OCI-LY1 (cell line): Measurements from ENCODE around the gene HOXD3.

Source experiments
- H2AFZ ChIP-seq: fragments of 200-600 bp; sonication (generic), shearing (Covaris generic); 2 replicates; pipeline ENCODE4 v1.6.0; 2014; ENCODE audit warnings: antibody characterized with exemption, mild to moderate bottlenecking, low read length
- H3F3A ChIP-seq: fragments of 200-600 bp; sonication (generic), shearing (Covaris generic); 2 replicates; pipeline ENCODE4 v1.6.0; 2014; ENCODE audit warnings: mild to moderate bottlenecking, antibody characterized with exemption, low read length, moderate library complexity; ENCODE audit not compliant: insufficient read depth
- H3K27ac ChIP-seq: fragments of 200-600 bp; sonication (generic); 2 replicates; pipeline ENCODE4 v1.5.1; 2014; ENCODE audit warnings: low read length, mixed run types, mild to moderate bottlenecking, low read depth; ENCODE audit not compliant: poor library complexity, severe bottlenecking
- H3K27me3 ChIP-seq: fragments of 200-600 bp; sonication (generic); 2 replicates; pipeline ENCODE4 v1.6.0; 2014; ENCODE audit warnings: antibody characterized with exemption, mild to moderate bottlenecking, low read length, moderate library complexity; ENCODE audit not compliant: insufficient read depth
- H3K36me3 ChIP-seq: fragments of 200-600 bp; sonication (generic); 2 replicates; pipeline ENCODE4 v1.6.1; 2014; ENCODE audit warnings: mild to moderate bottlenecking, antibody characterized with exemption, low read length, moderate library complexity, mixed read lengths; ENCODE audit not compliant: insufficient read depth
- H3K4me1 ChIP-seq: fragments of 200-600 bp; sonication (generic); 2 replicates; pipeline ENCODE4 v1.5.1; 2014; ENCODE audit warnings: mild to moderate bottlenecking, low read length, moderate library complexity; ENCODE audit not compliant: insufficient read depth, severe bottlenecking
- H3K4me2 ChIP-seq: fragments of 200-600 bp; sonication (generic), shearing (Covaris generic); 2 replicates; pipeline ENCODE4 v1.6.1; 2014; ENCODE audit warnings: low read length
- H3K4me3 ChIP-seq: fragments of 200-600 bp; sonication (generic); 2 replicates; pipeline ENCODE4 v1.5.1; 2014; ENCODE audit warnings: low read length, low read depth, mild to moderate bottlenecking, mixed read lengths; ENCODE audit not compliant: poor library complexity, severe bottlenecking
- H3K79me2 ChIP-seq: fragments of 200-600 bp; shearing (Covaris generic); 2 replicates; pipeline ENCODE4 v1.6.1; 2016; ENCODE audit warnings: mixed run types, low read length, mixed read lengths; ENCODE audit not compliant: insufficient read depth
- H3K9ac ChIP-seq: fragments of 200-600 bp; sonication (generic), shearing (Covaris generic); 2 replicates; pipeline ENCODE4 v1.6.1; 2014; ENCODE audit warnings: mild to moderate bottlenecking, low read length, mixed read lengths
- H3K9me2 ChIP-seq: fragments of 200-600 bp; sonication (generic), shearing (Covaris generic); 2 replicates; pipeline ENCODE4 v1.6.1; 2014; ENCODE audit warnings: low read depth, mild to moderate bottlenecking, low read length, mixed read lengths
- H3K9me3 ChIP-seq: fragments of 200-600 bp; shearing (Covaris generic); 2 replicates; pipeline ENCODE4 v1.6.1; 2014; ENCODE audit warnings: low read length, mixed read lengths
- H4K20me1 ChIP-seq: fragments of 200-600 bp; sonication (generic), shearing (Covaris generic); 2 replicates; pipeline ENCODE4 v1.6.0; 2016; ENCODE audit warnings: mild to moderate bottlenecking, low read length; ENCODE audit not compliant: insufficient read depth
- EZH2 ChIP-seq: fragments of 200-600 bp; sonication (generic), shearing (Covaris generic); IDR thresholded peaks from 2 replicates; pipeline ENCODE4 v1.8.0; 2017; ENCODE audit warnings: borderline replicate concordance, mixed run types, mild to moderate bottlenecking, antibody characterized with exemption, low read length, moderate library complexity, mixed read lengths
- TF ChIP-seq, protein P1 (sequence below): fragments of 200-600 bp; sonication (generic), shearing (Covaris generic); IDR thresholded peaks from 2 replicates; pipeline ENCODE4 v1.5.1; 2017; ENCODE audit warnings: mild to moderate bottlenecking, antibody characterized with exemption, low read length, moderate library complexity, mixed read lengths

HOXD3 gene

DNA sequence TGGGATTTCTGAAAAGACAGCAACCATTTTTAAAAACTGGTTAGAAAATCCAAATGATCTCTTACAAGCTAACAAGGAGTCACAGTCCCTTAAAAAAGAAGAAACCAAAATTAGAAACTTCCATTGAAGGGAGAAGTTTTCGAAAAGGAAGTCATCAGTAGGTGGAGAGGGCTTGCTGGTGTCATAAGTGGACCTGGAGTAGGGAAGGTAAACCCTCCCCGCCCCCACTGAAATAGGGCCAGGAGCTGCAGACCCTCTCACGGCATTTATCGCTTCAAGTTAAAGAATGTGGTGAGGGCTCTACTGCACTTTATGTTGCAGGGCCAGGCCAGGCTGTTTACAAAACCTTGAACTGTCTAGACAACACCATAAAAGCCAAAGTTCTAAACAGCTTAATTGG lies 47.2 kb upstream of the HOXD3 start:
- Histone ChIP-seq H3K9me2 (no peaks in the 10 kb centered on the region), H3K27ac (no peak overlapping the region), H3F3A (no peaks in the 10 kb centered on the region), H3K4me3 (no peak overlapping the region), H3K4me2 (no peak overlapping the region), H3K4me1 (peaks cover 5% of the 10 kb centered on the region), H3K36me3 (no peaks in the 10 kb centered on the region), H3K9me3 (no peaks in the 10 kb centered on the region), H4K20me1 (no peaks in the 10 kb centered on the region), H3K79me2 (no peaks in the 10 kb centered on the region), H2AFZ (no peak overlapping the region), H3K9ac (no peak overlapping the region), H3K27me3 (no peaks in the 10 kb centered on the region)
- TF ChIP-seq EZH2, result no peak
- TF ChIP-seq, protein P1, sequence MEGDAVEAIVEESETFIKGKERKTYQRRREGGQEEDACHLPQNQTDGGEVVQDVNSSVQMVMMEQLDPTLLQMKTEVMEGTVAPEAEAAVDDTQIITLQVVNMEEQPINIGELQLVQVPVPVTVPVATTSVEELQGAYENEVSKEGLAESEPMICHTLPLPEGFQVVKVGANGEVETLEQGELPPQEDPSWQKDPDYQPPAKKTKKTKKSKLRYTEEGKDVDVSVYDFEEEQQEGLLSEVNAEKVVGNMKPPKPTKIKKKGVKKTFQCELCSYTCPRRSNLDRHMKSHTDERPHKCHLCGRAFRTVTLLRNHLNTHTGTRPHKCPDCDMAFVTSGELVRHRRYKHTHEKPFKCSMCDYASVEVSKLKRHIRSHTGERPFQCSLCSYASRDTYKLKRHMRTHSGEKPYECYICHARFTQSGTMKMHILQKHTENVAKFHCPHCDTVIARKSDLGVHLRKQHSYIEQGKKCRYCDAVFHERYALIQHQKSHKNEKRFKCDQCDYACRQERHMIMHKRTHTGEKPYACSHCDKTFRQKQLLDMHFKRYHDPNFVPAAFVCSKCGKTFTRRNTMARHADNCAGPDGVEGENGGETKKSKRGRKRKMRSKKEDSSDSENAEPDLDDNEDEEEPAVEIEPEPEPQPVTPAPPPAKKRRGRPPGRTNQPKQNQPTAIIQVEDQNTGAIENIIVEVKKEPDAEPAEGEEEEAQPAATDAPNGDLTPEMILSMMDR, result no peak

- no peak overlapping the region for H3K4me2 ChIP-seq
- peaks cover 5% of the 10 kb centered on the region for H3K4me1 ChIP-seq
- H3K36me3 ChIP-seq, result no peaks in the 10 kb centered on the region
- H3K27ac ChIP-seq, result no peak overlapping the region
- H3K79me2 ChIP-seq, result no peaks in the 10 kb centered on the region
- no peaks in the 10 kb centered on the region for H3F3A ChIP-seq
- no peaks in the 10 kb centered on the region for H3K9me2 ChIP-seq
- H4K20me1 ChIP-seq, result no peaks in the 10 kb centered on the region
- no peak overlapping the region for H3K4me3 ChIP-seq
- no peak overlapping the region for H2AFZ ChIP-seq
- no peak overlapping the region for H3K9ac ChIP-seq
- no peak for TF ChIP-seq EZH2
- TF ChIP-seq, protein P1, result no peak
- H3K9me3 ChIP-seq, result no peaks in the 10 kb centered on the region
- H3K27me3 ChIP-seq, result no peaks in the 10 kb centered on the region
These were observed 46.4 kb upstream of the HOXD3 start for GRCh38 chr2:176110415-176111308.

DNA sequence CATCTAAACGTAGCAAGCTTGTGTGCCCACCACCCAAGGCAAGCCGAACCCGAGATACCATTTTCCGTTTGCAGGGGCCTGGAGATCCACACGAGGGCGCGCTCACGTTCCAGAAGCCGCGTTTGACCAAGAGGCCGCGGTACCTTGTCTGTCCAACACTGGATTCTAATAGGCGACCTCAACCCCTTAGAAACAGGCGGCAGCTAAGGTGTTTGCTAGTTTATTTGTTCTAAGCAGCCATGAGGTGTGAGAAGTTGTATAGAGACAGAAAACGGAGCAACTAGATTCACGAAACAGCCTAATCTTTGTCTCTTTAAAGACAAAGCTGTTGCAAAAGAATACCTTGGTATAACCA lies 45.8 kb upstream of the HOXD3 start:
- no peak for TF ChIP-seq EZH2
- TF ChIP-seq, protein P1, result peak; percentile 82
- no peaks in the 10 kb centered on the region for H4K20me1 ChIP-seq
- no peak overlapping the region for H3K9ac ChIP-seq
- no peaks in the 10 kb centered on the region for H3K27me3 ChIP-seq
- H3F3A ChIP-seq, result no peaks in the 10 kb centered on the region
- no peak overlapping the region for H3K27ac ChIP-seq
- H2AFZ ChIP-seq, result no peak overlapping the region
- H3K79me2 ChIP-seq, result no peaks in the 10 kb centered on the region
- H3K9me3 ChIP-seq, result no peaks in the 10 kb centered on the region
- peaks cover 2% of the 10 kb centered on the region for H3K4me1 ChIP-seq
- no peaks in the 10 kb centered on the region for H3K36me3 ChIP-seq
- no peak overlapping the region for H3K4me2 ChIP-seq
- H3K4me3 ChIP-seq, result no peak overlapping the region
- H3K9me2 ChIP-seq, result no peaks in the 10 kb centered on the region
